Osteocyte (in vitro differentiated cells): ENCODE measurements around the gene ZNF281. TPM values are rescaled to one million over a fixed set of nuclear protein-coding genes. Genes with fewer than 3 reads are reported as not detected.

ENCODE experiments used
- DNase-seq: peaks from one replicate; pipeline ENCODE4 v3.0.0; 2021; ENCODE audit warnings: mixed read lengths; ENCODE audit not compliant: unreplicated experiment; ENCODE audit errors: extremely low spot score
- H3K27ac Mint-ChIP-seq: one replicate; pipeline ENCODE4 v1.8.0; 2021; ENCODE audit warnings: mild to moderate bottlenecking, mixed read lengths; ENCODE audit not compliant: unreplicated experiment
- H3K27me3 Mint-ChIP-seq: one replicate; pipeline ENCODE4 v1.8.0; 2021; ENCODE audit warnings: mixed read lengths; ENCODE audit not compliant: unreplicated experiment
- H3K36me3 Mint-ChIP-seq: one replicate; pipeline ENCODE4 v1.8.0; 2021; ENCODE audit warnings: mixed read lengths; ENCODE audit not compliant: unreplicated experiment
- H3K4me1 Mint-ChIP-seq: one replicate; pipeline ENCODE4 v1.8.0; 2021; ENCODE audit warnings: mixed read lengths; ENCODE audit not compliant: unreplicated experiment
- H3K4me3 Mint-ChIP-seq: one replicate; pipeline ENCODE4 v1.8.0; 2021; ENCODE audit warnings: mild to moderate bottlenecking, moderate library complexity, mixed read lengths; ENCODE audit not compliant: unreplicated experiment
- H3K9me3 Mint-ChIP-seq: one replicate; pipeline ENCODE4 v1.8.0; 2021; ENCODE audit warnings: mixed read lengths; ENCODE audit not compliant: unreplicated experiment
- total RNA-seq: library from RNA; stranded (reverse); gene quantifications from 2 replicates; pipeline ENCODE4 v1.2.1, GENCODE V29; 2021
- TF ChIP-seq, protein P1 (sequence below): fragments of 200-600 bp; sonication (generic); IDR thresholded peaks from 2 replicates; pipeline ENCODE4 v1.5.0; 2021; ENCODE audit warnings: antibody characterized with exemption, mild to moderate bottlenecking, moderate library complexity

Gene ZNF281
- total RNA-seq, 1 donor from 2014 or later = 18.2 TPM

DNA sequence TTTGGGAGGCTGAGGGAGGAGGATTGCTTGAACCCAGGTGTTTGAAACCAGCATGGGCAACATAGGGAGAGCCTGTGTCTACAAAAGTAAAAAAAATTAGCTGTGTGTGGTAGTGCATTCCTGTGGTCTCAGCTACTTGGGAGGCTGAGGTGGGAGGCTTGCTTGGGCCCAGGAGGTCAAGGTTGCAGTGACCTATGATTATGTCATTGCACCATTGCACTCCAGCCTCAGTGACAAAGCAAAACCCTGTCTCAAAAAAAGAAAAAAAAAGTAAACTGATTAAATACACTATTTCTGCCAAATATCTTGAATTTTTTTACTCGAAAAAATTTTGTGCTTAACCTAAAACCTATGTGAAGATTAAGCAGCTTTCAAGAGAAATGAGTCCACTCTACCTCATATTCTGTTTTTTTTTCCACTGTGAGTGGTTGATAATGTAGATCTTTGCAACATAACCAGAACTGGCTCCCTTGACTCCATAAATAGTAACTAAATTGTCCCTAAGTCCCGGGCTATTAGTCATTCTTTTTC lies 19.4 kb upstream of the ZNF281 start:
- H3K27me3 Mint-ChIP-seq = no peaks in the 10 kb centered on the region
- peaks cover 20% of the 10 kb centered on the region for H3K4me1 Mint-ChIP-seq
- H3K27ac Mint-ChIP-seq = peak overlapping the region; percentile 61
- no peak overlapping the region for H3K4me3 Mint-ChIP-seq
- H3K9me3 Mint-ChIP-seq = peaks cover 5% of the 10 kb centered on the region
- TF ChIP-seq, protein P1, sequence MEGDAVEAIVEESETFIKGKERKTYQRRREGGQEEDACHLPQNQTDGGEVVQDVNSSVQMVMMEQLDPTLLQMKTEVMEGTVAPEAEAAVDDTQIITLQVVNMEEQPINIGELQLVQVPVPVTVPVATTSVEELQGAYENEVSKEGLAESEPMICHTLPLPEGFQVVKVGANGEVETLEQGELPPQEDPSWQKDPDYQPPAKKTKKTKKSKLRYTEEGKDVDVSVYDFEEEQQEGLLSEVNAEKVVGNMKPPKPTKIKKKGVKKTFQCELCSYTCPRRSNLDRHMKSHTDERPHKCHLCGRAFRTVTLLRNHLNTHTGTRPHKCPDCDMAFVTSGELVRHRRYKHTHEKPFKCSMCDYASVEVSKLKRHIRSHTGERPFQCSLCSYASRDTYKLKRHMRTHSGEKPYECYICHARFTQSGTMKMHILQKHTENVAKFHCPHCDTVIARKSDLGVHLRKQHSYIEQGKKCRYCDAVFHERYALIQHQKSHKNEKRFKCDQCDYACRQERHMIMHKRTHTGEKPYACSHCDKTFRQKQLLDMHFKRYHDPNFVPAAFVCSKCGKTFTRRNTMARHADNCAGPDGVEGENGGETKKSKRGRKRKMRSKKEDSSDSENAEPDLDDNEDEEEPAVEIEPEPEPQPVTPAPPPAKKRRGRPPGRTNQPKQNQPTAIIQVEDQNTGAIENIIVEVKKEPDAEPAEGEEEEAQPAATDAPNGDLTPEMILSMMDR = no peak
- no peaks in the 10 kb centered on the region for H3K36me3 Mint-ChIP-seq
- no peak for DNase-seq

GRCh38 chr1:200428482-200429205 lies 18.8 kb upstream of the ZNF281 start:
- peak overlapping the region; percentile 61 for H3K27ac Mint-ChIP-seq

DNA sequence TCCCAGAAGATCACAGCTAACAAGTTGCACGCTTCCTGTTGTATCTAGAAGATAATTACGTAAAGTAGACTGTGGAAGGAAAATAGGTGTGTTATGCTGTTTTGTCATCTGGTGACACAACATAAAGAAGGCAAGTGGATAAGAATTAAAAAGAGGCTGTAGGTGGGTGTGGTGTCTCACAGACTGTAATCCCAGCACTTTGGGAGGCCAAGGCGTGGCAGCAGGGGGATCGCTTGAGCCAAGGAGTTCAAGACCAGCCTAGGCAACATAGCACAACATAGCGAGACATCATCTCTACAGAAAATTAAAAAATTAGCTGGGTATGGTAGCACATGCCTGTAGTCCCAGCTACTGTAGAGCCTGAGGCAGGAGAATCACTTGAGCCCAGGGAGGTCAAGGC lies 17.9 kb upstream of the ZNF281 start:
- TF ChIP-seq, protein P1 = no peak
- Mint-ChIP-seq H3K27ac (no peak overlapping the region), H3K4me3 (no peak overlapping the region), H3K27me3 (no peaks in the 10 kb centered on the region), H3K36me3 (no peaks in the 10 kb centered on the region), H3K9me3 (peaks cover 2% of the 10 kb centered on the region), H3K4me1 (peaks cover 20% of the 10 kb centered on the region)
- DNase-seq = no peak

More at GRCh38 chr1:200428482-200429205, 18.8 kb upstream of the ZNF281 start:
- H3K36me3 Mint-ChIP-seq = no peaks in the 10 kb centered on the region
- H3K9me3 Mint-ChIP-seq = peaks cover 5% of the 10 kb centered on the region
- no peaks in the 10 kb centered on the region for H3K27me3 Mint-ChIP-seq
- H3K4me1 Mint-ChIP-seq = peaks cover 20% of the 10 kb centered on the region
- H3K4me3 Mint-ChIP-seq = no peak overlapping the region
- no peak for DNase-seq
- TF ChIP-seq, protein P1 = no peak

GRCh38 chr1:200426196-200426595 lies 16.4 kb upstream of the ZNF281 start:
- Mint-ChIP-seq H3K27ac (no peak overlapping the region), H3K4me1 (peaks cover 20% of the 10 kb centered on the region), H3K9me3 (no peaks in the 10 kb centered on the region)

GRCh38 chr1:200423235-200423634 lies 13.4 kb upstream of the ZNF281 start:
- H3K36me3 Mint-ChIP-seq = no peaks in the 10 kb centered on the region

More at GRCh38 chr1:200426196-200426595, 16.4 kb upstream of the ZNF281 start:
- Mint-ChIP-seq H3K27me3 (no peaks in the 10 kb centered on the region), H3K4me3 (no peak overlapping the region), H3K36me3 (no peaks in the 10 kb centered on the region)
- DNase-seq = no peak
- TF ChIP-seq, protein P1 = no peak

More at GRCh38 chr1:200423235-200423634, 13.4 kb upstream of the ZNF281 start:
- H3K27ac Mint-ChIP-seq = no peak overlapping the region
- DNase-seq = no peak
- H3K27me3 Mint-ChIP-seq = no peaks in the 10 kb centered on the region
- H3K4me1 Mint-ChIP-seq = peaks cover 7% of the 10 kb centered on the region
- H3K4me3 Mint-ChIP-seq = no peak overlapping the region
- TF ChIP-seq, protein P1 = no peak
- H3K9me3 Mint-ChIP-seq = no peaks in the 10 kb centered on the region
